ENCODE results near the gene RSRC1. TPM values are rescaled to one million over a fixed set of nuclear protein-coding genes. Genes with fewer than 3 reads are reported as not detected.
A peak's percentile ranks its signal among the peaks of the same experiment; 100 is the strongest.

The RSRC1 gene
- total RNA-seq, 1 donor from 2014 or later = 39.9 TPM

- intact Hi-C loops (cut with micrococcal nuclease) = no loop called here
- ChIA-PET POLR2A (no interaction called here), CTCF (interaction anchor here (1.6 kb wide), 1 partner anchor 13 kb away, joined by 5 read pairs; no protein-coding TSS in a partner anchor)
- H3K27ac Mint-ChIP-seq = no peak overlapping the region
- no peaks in the 10 kb centered on the region for H3K9me3 Mint-ChIP-seq
- no peak for TF ChIP-seq CTCF (IDR thresholded peaks at IDR 0.05)
- no peaks in the 10 kb centered on the region for H3K27me3 Mint-ChIP-seq
- DNase-seq (no peak), ATAC-seq (ENCODE audit: low read depth) (no peak)
- H3K4me3 Mint-ChIP-seq = no peak overlapping the region
- H3K4me1 Mint-ChIP-seq = peaks cover 7% of the 10 kb centered on the region
- H3K36me3 Mint-ChIP-seq (ENCODE audit: low read depth) = peaks cover 2% of the 10 kb centered on the region
These were observed 310.1 kb downstream of the RSRC1 start for GRCh38 chr3:158419820-158420653.

DNA sequence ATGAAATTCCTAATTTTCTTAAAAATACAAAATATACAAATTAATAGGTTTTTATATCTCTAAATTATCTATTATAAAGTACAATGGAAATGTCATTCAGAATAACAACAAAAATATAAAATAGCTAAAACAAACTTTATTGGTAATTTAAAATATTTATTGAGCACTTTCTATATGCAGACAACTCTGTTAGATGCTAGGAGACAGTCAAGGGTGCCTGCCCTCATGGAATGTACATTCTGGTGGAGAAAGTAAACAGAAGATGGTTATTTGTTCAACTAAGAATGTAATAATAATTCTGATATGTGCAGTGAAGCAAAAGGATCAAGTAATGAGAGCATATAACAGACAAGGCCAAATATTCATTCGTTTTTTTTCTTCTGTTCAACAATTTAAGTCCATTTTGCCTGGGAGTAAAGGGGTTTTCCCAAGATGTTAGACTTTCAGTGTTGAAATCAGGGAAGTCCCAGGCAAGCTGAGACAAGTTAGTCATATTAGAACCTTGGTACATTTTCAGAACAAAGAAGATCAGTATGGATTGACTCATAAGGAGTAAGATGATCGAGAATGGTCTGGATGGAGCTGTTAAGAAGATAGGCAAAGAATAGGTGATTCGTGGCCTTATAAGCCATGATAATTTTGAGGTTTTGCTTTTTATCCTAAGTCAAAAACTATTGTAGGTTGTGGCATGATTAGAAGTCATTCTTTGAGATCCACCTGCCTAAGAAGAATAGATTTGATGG lies 310.9 kb downstream of the RSRC1 start:
- Mint-ChIP-seq H3K27me3 (no peaks in the 10 kb centered on the region), H3K4me1 (peaks cover 7% of the 10 kb centered on the region), H3K36me3 (ENCODE audit: low read depth) (peaks cover 2% of the 10 kb centered on the region), H3K9me3 (no peaks in the 10 kb centered on the region), H3K27ac (peak overlapping the region; percentile 0), H3K4me3 (no peak overlapping the region)
- no peak for TF ChIP-seq CTCF (IDR thresholded peaks at IDR 0.05)
- DNase-seq (no peak), ATAC-seq (ENCODE audit: low read depth) (peak; percentile 47)
- ChIA-PET CTCF (interaction anchor here (1.6 kb wide), 1 partner anchor 13 kb away, joined by 5 read pairs; no protein-coding TSS in a partner anchor), POLR2A (no interaction called here)
- intact Hi-C loops (cut with micrococcal nuclease) = no loop called here

DNA sequence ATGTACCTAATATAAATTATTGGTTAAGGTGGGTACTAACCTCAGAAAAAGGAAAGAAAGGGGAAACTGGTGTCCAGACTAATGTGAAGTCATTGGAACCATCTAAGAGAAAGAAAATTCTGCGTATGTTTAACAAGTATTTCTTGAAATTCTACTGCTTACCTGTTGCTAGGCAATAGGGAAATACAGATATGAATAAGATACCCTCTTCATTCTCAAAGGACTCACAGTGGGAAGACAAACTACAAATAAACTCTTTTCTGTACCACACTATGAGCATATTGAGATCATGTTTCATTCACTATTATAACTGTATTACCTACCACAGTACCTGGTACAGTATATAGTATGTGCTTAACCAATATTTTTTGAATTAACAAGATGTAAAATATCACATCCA lies 320.6 kb downstream of the RSRC1 start:
- intact Hi-C loops (cut with micrococcal nuclease) = loop anchor here (5.0 kb wide), 1 partner anchor 318 kb away; the partner anchor contains the start of gene RSRC1
- DNase-seq (no peak), ATAC-seq (ENCODE audit: low read depth) (no peak)
- CTCF ChIA-PET = interaction anchor here (0.7 to 1.5 kb wide), 2 partner anchors 800 to 824 kb away, joined by 3 read pairs; no protein-coding TSS in a partner anchor
- no peaks in the 10 kb centered on the region for H3K36me3 Mint-ChIP-seq (ENCODE audit: low read depth)
- no peaks in the 10 kb centered on the region for H3K27me3 Mint-ChIP-seq
- no peak for TF ChIP-seq CTCF (IDR thresholded peaks at IDR 0.05)
- H3K4me3 Mint-ChIP-seq = no peak overlapping the region
- H3K27ac Mint-ChIP-seq = no peak overlapping the region
- no peaks in the 10 kb centered on the region for H3K9me3 Mint-ChIP-seq
- no peaks in the 10 kb centered on the region for H3K4me1 Mint-ChIP-seq
- POLR2A ChIA-PET = no interaction called here

GRCh38 chr3:158430968-158431367 lies 321.1 kb downstream of the RSRC1 start:
- no peak for ATAC-seq (ENCODE audit: low read depth)
- ChIA-PET POLR2A (no interaction called here), CTCF (interaction anchor here (1.5 kb wide), 1 partner anchor 824 kb away, joined by 3 read pairs; no protein-coding TSS in a partner anchor)
- no peaks in the 10 kb centered on the region for H3K36me3 Mint-ChIP-seq (ENCODE audit: low read depth)
- DNase-seq = no peak
- TF ChIP-seq CTCF (IDR thresholded peaks at IDR 0.05) = no peak
- H3K27me3 Mint-ChIP-seq = no peaks in the 10 kb centered on the region
- no peaks in the 10 kb centered on the region for H3K9me3 Mint-ChIP-seq
- no peaks in the 10 kb centered on the region for H3K4me1 Mint-ChIP-seq
- H3K27ac Mint-ChIP-seq = no peak overlapping the region
- H3K4me3 Mint-ChIP-seq = no peak overlapping the region
- intact Hi-C loops (cut with micrococcal nuclease) = loop anchor here (5.0 kb wide), 1 partner anchor 319 kb away; the partner anchor contains the start of gene RSRC1

DNA sequence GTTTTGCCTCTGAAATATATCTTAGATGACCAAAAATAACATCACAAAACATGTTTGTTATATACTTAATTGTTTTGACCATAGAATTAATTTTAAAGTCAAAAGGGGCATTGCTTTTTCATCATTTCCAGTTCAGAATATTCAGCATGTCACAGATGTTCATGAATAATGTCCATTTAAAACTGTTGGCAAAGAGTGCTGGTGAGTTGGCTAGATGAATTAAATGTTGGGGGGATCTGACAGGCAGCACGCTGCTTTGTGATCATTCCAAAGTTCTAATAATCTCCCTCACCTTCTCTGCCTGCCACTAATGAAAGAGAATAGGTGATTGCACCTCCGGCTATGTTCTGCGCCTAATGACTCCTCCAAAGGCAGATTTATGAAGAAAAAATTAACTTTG lies 321.9 kb downstream of the RSRC1 start:
- no peak for TF ChIP-seq CTCF (IDR thresholded peaks at IDR 0.05)
- no peak for ATAC-seq (ENCODE audit: low read depth)
- intact Hi-C loops (cut with micrococcal nuclease) = loop anchor here (5.0 kb wide), 1 partner anchor 320 kb away; the partner anchor contains the start of gene RSRC1
- POLR2A ChIA-PET = no interaction called here
- DNase-seq = no peak
- no peaks in the 10 kb centered on the region for H3K4me1 Mint-ChIP-seq
- H3K9me3 Mint-ChIP-seq = no peaks in the 10 kb centered on the region
- CTCF ChIA-PET = no interaction called here
- H3K27me3 Mint-ChIP-seq = no peaks in the 10 kb centered on the region
- no peak overlapping the region for H3K27ac Mint-ChIP-seq
- H3K36me3 Mint-ChIP-seq (ENCODE audit: low read depth) = no peaks in the 10 kb centered on the region
- no peak overlapping the region for H3K4me3 Mint-ChIP-seq

Measured in activated B cell treated with CpG ODN at 0.5 μM for 24 hours (primary cell).